Progenitor cell of endocrine pancreas (in vitro differentiated cells): ENCODE data around the gene RFC4. TPM values are rescaled to one million over a fixed set of nuclear protein-coding genes. Genes with fewer than 3 reads are reported as not detected.

Experiments
- DNase-seq: peaks from one replicate; pipeline ENCODE4 v3.0.0; 2021; ENCODE audit warnings: low spot score; ENCODE audit not compliant: unreplicated experiment
- H3K27ac Mint-ChIP-seq: 2 replicates; pipeline ENCODE4 v1.8.0; 2021; ENCODE audit warnings: mild to moderate bottlenecking, moderate library complexity, mixed read lengths
- H3K27me3 Mint-ChIP-seq: 2 replicates; pipeline ENCODE4 v1.8.0; 2021; ENCODE audit warnings: mixed read lengths
- H3K36me3 Mint-ChIP-seq: 2 replicates; pipeline ENCODE4 v1.8.0; 2022; ENCODE audit warnings: mixed read lengths; ENCODE audit not compliant: insufficient read depth
- H3K4me1 Mint-ChIP-seq: 2 replicates; pipeline ENCODE4 v1.8.0; 2021; ENCODE audit warnings: low read depth, mixed read lengths
- H3K4me3 Mint-ChIP-seq: 2 replicates; pipeline ENCODE4 v1.8.0; 2021; ENCODE audit warnings: low read depth, mild to moderate bottlenecking, moderate library complexity, mixed read lengths
- H3K9me3 Mint-ChIP-seq: 2 replicates; pipeline ENCODE4 v1.8.0; 2021; ENCODE audit warnings: low read depth, mixed read lengths
- total RNA-seq: library from RNA; stranded (reverse); gene quantifications from 2 replicates; pipeline ENCODE4 v1.2.1, GENCODE V29; 2021
- TF ChIP-seq, protein P1 (sequence below): fragments of 200-600 bp; sonication (generic); IDR thresholded peaks from one replicate; pipeline ENCODE4 v1.5.0; 2021; ENCODE audit warnings: antibody characterized with exemption, mild to moderate bottlenecking; ENCODE audit not compliant: unreplicated experiment

RFC4 gene
- total RNA-seq, 1 donor from 2014 or later, result 54.3 TPM

- Mint-ChIP-seq H3K27ac (no peak overlapping the region), H3K4me3 (no peak overlapping the region), H3K4me1 (no peaks in the 10 kb centered on the region), H3K36me3 (no peaks in the 10 kb centered on the region), H3K9me3 (no peaks in the 10 kb centered on the region), H3K27me3 (peaks cover 45% of the 10 kb centered on the region)
- TF ChIP-seq, protein P1, sequence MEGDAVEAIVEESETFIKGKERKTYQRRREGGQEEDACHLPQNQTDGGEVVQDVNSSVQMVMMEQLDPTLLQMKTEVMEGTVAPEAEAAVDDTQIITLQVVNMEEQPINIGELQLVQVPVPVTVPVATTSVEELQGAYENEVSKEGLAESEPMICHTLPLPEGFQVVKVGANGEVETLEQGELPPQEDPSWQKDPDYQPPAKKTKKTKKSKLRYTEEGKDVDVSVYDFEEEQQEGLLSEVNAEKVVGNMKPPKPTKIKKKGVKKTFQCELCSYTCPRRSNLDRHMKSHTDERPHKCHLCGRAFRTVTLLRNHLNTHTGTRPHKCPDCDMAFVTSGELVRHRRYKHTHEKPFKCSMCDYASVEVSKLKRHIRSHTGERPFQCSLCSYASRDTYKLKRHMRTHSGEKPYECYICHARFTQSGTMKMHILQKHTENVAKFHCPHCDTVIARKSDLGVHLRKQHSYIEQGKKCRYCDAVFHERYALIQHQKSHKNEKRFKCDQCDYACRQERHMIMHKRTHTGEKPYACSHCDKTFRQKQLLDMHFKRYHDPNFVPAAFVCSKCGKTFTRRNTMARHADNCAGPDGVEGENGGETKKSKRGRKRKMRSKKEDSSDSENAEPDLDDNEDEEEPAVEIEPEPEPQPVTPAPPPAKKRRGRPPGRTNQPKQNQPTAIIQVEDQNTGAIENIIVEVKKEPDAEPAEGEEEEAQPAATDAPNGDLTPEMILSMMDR, result no peak
- DNase-seq, result no peak
Measured at GRCh38 chr3:186759231-186759930, 46.9 kb downstream of the RFC4 start.

GRCh38 chr3:186757686-186758220 is 48.5 kb downstream of the RFC4 start:
- Mint-ChIP-seq H3K4me1 (no peaks in the 10 kb centered on the region), H3K4me3 (no peak overlapping the region), H3K27ac (no peak overlapping the region), H3K9me3 (no peaks in the 10 kb centered on the region), H3K27me3 (peaks cover 48% of the 10 kb centered on the region), H3K36me3 (no peaks in the 10 kb centered on the region)
- TF ChIP-seq, protein P1, result no peak
- no peak for DNase-seq

DNA sequence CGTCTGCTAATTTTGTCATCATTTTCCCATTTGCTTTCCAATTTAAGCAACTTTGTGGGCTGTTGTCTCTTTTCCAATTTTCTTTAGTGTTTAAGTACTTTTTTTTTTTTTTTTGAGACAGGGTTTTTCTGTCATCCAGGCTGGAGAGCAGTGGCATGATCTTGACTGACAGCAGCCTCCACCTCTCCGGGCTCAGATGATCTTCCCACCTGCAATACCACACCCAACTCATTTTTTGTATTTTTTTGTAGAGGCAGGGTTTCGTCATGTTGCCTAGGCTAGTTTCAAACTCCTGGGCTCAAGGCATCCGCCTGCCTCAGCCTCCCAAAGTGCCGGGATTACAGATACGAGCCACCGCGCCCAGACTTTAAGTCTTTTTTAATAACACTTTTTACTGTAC is 49.1 kb downstream of the RFC4 start:
- no peaks in the 10 kb centered on the region for H3K4me1 Mint-ChIP-seq
- H3K27me3 Mint-ChIP-seq, result peaks cover 46% of the 10 kb centered on the region
- no peaks in the 10 kb centered on the region for H3K36me3 Mint-ChIP-seq
- no peaks in the 10 kb centered on the region for H3K9me3 Mint-ChIP-seq
- no peak overlapping the region for H3K27ac Mint-ChIP-seq
- DNase-seq, result no peak
- no peak overlapping the region for H3K4me3 Mint-ChIP-seq
- TF ChIP-seq, protein P1, result no peak

- Mint-ChIP-seq H3K4me1 (no peaks in the 10 kb centered on the region), H3K27ac (no peak overlapping the region), H3K4me3 (no peak overlapping the region), H3K9me3 (no peaks in the 10 kb centered on the region), H3K36me3 (no peaks in the 10 kb centered on the region), H3K27me3 (peaks cover 35% of the 10 kb centered on the region)
- DNase-seq, result no peak
- TF ChIP-seq, protein P1, result no peak
Measured at GRCh38 chr3:186754871-186755270, 51.4 kb downstream of the RFC4 start.

GRCh38 chr3:186754006-186754405 is 52.3 kb downstream of the RFC4 start:
- no peak overlapping the region for H3K4me3 Mint-ChIP-seq
- TF ChIP-seq, protein P1, result no peak
- H3K4me1 Mint-ChIP-seq, result no peaks in the 10 kb centered on the region
- DNase-seq, result no peak
- H3K27ac Mint-ChIP-seq, result no peak overlapping the region
- H3K36me3 Mint-ChIP-seq, result no peaks in the 10 kb centered on the region
- H3K27me3 Mint-ChIP-seq, result peaks cover 31% of the 10 kb centered on the region
- H3K9me3 Mint-ChIP-seq, result no peaks in the 10 kb centered on the region
